OCI-LY1 (cell line): ENCODE data around the gene ARID5B.

Experiments used
- CTCF ChIP-seq: fragments of 200-600 bp; sonication (generic), shearing (Covaris generic); IDR thresholded peaks from 2 replicates; pipeline ENCODE4 v1.5.1; 2017; ENCODE audit warnings: mild to moderate bottlenecking, antibody characterized with exemption, low read length, moderate library complexity, mixed read lengths
- EZH2 ChIP-seq: fragments of 200-600 bp; sonication (generic), shearing (Covaris generic); IDR thresholded peaks from 2 replicates; pipeline ENCODE4 v1.8.0; 2017; ENCODE audit warnings: borderline replicate concordance, mixed run types, mild to moderate bottlenecking, antibody characterized with exemption, low read length, moderate library complexity, mixed read lengths

GRCh38 chr10:62049624-62050345 is 148.3 kb downstream of the ARID5B start:
- TF ChIP-seq CTCF (no peak), EZH2 (no peak)
